GM18508 (cell line): Measurements from ENCODE around the gene DQX1.
"Not testable (repeated sequence)": the region's sequence is repeated elsewhere in the genome, so short reads cannot be mapped to it uniquely, and the experiment has no call there.

Experiments
- ATAC-seq: cut with Tn5 transposase; IDR thresholded peaks from one replicate; pipeline ENCODE4 v1.9.1; 2021; ENCODE audit warnings: moderate number of reproducible peaks; ENCODE audit not compliant: insufficient read depth, unreplicated experiment

The DQX1 gene

DNA sequence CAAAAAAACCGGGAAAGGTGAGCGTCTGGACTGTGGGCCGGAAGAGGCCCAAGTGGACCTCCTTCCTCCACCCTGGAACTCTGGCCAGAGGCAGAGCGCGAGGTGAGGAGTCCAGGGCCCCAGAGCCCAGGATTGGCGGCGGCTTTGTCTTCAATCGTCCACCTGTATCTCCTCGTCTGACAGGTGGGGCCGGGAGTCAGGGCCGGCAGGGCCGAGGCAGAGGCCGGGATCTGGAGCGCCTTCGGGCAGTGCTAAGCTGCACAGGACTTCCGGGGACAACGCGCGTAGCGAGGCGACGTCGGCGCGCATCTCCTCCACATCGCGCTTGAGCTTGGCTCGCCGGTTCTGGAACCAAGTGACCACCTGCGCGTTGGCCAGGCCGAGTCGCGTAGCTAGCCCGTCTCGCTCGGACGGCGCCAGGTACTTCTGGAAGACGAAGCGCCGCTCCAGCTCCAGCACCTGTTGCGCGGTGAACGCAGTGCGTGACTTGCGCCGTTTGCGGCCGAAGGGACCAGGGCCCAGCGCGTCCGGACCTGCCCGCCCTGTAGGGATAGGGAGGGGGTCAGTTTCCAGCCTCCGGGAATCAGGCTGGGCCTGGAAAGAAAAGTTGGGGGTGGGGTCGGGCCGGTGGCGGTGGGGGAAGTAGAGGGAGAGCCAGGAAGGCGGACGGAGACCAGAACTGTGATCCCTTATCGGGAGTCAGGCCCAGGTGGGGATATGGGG, 28.1 kb downstream of the DQX1 start:
- ATAC-seq = no peak

DNA sequence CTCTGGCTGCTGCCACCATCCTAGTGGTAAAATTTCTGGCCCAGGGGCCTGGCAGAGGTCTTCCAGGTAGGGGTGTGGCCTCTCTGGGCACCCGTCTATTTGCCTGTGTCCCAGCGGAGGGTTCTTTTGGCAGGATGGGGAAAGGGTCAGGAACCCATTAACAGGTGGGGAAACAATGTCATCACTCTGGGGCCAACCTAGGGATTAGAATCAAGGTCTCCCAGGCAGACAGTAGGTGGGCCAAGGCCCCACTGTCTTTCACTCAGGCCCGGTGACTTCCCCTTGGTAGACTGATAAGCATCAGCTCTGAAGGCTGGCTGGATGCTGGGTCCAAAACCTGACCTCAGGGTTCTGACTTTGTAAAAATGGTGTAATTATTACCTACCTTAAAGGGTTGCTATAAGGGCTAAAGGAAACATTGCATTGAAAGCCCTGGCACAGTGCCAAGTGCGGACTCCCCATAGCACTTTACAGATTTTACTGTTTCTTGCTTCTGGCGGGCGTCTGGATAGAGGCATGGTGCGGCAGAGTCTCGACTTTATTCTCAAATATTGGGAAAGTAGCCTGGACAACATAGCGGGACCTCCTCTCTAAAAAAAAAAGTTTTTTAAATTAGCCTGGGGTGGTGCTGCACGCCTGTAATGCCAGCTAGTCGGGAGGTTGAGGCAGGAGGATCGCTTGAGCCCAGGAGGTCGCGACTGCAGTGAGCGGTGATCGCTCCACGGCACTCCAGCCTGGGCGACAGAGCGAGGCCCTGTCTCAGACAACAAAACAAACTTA, 28.8 kb downstream of the DQX1 start:
- ATAC-seq = no peak

DNA sequence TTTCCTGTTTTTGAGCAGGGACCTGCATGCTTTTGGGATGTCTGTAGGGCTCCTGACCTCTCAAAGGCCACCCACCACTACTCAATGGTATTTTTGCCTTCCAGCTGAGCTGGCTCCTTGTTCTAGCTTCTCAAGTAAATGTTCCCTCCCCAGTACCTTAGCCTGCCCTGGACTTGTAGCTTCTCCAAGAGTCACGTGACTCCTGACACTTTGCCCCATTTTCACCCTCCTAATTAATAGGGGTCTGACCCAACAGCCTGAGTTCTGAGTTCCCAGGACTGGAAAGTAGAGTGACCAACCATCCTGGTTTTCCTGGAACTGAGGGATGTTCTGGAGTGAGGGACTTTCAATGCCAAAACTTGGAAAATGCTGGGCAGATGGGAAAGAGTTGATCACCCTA, 30.6 kb downstream of the DQX1 start:
- ATAC-seq = no peak

DNA sequence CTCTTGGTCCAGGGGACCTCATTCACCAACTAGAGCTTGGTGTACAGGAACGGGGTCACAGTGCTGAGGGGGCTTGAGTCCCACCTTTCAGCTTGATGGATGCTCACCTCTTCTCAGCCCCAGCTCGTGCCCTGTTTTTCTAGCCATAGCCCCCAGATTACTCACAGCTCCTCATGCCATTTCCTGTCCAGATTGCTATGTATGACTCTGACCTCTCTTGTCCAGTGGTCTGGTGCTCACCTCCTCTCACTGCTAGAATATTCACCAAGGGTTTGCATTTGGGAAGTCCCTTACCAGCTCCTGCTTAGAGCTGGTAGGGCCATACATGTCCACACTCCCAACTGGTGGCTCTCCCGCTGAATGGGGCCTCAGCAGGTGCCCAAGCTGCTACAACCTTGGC, 32.5 kb downstream of the DQX1 start:
- no peak for ATAC-seq

DNA sequence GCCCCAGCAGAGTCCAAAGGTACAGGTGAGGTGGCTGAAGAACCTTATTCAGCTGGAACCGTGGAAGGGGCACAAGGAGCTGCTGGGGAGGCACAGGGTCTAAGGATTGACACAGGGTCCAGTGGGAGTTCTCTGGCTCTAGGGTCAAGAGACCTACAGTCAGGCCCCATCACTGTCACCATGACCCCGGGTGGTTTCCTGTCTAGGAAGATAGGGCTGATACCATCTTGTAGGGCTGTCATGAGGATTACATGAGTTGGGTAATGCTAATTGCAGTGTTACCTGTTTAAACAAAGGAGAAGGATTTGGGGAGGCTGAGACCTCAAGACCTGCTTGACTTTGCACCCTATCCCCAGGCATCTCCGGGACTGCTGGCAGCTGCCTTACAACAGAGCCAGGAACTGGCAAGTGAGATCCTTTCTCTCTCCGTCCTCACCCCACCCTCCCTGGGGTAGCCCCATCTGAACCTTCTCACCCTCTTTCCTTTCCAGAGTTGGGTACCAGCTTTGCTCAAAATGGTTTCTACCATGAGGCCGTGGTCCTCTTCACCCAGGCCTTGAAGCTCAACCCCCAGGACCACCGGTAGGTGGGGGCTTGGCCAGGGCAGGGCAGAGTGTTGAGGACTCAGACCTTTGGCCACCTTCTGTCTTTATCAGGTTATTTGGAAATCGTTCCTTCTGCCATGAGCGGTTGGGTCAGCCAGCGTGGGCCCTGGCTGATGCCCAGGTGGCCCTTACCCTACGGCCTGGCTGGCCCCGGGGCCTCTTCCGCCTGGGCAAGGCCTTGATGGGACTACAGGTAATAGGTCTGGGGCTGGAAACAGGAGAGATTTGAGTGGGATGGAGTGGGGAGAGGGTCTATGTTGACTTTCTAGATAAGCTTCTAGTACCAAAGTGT, 34.1 kb downstream of the DQX1 start:
- no peak for ATAC-seq

DNA sequence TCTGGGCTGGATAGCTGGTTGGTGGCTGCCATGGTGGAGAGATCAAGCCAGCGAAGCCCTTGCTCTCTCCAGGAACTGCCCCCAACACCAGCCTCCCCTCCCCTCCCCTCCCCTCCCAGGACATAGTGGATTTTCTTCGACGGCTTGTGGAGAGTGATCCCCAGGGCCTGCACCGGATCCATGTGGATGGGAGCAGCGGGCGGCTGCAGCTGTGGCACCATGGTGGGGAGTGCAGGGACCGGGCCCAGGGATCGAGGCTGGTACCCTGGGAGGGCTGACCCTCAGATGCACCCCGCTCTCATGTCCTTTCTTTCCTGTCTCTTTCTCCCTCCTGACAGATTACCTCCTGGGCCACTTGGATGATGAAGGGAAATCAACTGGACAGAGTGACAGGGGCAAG, 36.1 kb downstream of the DQX1 start:
- no peak for ATAC-seq

DNA sequence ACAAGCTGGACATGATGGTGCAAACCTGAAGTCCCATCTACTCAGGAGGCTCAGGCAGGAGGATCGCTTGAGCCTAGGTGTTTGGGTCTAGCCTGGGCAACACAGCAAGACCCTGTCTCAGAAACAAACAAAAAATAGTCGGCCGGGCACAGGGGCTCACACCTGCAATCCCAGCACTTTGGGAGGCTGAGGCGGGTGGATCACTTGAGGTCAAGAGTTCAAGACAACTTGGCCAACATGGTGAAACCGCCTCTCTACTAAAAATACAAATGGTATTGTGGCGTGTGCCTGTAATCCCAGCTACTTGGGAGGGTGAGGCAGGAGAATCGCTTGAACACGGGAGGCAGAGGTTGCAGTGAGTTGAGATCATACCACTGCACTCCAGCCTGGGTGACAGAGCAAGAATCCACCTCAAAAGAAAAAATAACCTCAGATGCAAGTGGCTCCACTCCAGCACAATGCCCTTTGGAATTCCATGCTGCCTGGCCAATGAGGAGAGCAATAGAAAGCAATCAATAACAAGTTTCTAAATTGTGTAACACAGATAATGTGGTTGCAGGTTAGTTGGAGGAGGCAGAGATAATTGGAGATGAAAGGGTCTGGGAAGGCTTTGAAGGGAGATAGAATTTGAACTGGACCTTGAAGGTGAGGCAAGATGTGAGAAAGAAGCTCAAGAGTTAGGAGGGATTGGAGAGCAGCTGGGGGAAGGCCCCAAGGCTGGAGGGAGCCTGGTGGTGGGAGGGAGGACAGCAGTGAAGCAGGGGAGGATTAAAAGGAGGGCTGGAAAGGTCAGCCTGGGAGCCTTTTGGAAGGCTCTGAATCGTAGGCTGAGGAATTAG, 37.2 kb downstream of the DQX1 start:
- ATAC-seq = no peak

DNA sequence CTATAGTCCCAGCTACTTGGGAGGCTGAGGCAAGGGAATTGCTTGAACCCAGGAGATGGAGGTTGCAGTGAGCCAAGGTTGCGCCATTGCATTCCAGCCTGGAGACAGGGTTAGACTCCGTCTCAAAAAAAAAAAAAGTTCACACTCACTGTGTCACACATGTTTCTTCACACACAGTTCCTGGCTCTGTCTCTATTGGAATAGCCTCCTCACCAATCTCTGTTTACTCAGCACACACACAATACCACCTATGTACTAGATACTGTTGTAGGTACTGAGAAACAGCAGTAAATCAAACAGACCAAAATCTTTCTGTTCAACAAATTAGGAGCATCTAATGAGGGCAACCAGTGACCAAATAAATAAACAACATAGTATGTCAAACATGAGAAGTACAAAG, 39.9 kb downstream of the DQX1 start:
- no peak for ATAC-seq

DNA sequence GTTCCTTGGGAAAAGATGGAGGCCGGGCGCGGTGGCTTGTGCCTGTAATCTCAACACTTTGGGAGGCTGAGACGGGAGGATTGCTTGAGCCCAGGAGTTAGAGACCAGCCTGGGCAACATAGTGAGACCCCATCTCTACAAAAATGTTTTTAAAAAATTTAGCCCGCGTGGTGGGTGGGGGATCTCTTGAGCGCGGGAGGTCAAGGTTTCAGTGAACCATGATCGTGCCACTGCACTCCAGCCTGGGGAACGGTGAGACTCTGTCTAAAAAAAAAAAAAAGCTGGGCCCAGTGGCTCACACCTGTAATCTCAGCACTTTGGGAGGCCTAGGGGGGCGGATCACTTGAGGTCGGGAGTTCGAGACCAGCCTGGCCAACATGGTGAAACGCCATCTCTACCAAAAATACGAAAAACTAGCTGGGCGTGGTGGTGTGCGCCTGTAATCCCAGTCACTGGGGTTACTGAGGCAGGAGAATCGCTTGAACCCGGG, 42.3 kb downstream of the DQX1 start:
- not testable (repeated sequence) for ATAC-seq

DNA sequence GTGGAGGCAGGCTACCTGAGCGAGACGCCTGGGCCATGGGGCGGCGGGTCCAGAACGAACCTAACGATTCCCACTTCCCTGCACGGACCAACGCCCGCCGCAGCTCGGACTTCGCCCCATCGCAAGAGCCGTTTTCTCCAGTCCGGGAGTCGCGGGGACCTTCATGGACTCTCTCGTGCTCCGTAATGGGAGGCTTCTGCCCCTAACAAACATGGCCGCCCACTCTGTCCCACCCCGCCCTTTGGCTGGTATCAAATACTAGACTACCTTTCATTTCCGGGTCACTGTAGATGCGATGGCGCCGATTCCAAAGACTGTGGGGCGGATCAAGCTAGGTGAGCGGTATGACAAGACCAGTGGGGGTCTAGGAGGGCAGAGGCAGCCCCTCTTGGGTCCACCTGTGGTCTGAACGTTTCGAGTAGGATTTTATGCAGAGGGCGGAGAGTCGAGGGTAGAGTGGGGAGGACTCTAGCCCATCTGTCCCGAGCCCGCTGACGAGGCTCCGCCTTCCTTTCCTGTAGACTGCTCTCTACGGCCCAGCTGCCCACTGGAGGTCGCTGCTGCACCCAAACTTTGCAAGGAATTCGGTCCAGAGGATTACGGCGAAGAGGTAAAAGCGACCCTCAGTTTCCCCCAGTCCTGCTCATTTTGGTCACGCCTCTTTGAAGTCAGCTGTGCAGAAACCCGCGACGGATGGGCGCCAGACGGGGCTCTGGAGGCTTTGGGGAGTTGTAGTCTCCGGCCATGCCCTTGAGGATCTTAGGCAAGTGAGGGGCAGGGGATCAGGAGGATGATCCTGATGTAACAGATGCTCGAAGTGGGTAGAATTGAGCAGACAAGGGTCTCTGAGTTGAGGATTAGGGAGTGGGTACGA, 43.0 kb downstream of the DQX1 start, which contains the start of the genes CCDC142 and TTC31:
TSS of gene CCDC142 (minus strand) at position 198 of the 874 bp plus-strand sequence. CDS start at position 37, 161 bp downstream.
TSS of gene TTC31 (plus strand) at position 281 of the 874 bp plus-strand sequence. CDS start at position 296, 15 bp downstream.
- peak; percentile 76 for ATAC-seq

DNA sequence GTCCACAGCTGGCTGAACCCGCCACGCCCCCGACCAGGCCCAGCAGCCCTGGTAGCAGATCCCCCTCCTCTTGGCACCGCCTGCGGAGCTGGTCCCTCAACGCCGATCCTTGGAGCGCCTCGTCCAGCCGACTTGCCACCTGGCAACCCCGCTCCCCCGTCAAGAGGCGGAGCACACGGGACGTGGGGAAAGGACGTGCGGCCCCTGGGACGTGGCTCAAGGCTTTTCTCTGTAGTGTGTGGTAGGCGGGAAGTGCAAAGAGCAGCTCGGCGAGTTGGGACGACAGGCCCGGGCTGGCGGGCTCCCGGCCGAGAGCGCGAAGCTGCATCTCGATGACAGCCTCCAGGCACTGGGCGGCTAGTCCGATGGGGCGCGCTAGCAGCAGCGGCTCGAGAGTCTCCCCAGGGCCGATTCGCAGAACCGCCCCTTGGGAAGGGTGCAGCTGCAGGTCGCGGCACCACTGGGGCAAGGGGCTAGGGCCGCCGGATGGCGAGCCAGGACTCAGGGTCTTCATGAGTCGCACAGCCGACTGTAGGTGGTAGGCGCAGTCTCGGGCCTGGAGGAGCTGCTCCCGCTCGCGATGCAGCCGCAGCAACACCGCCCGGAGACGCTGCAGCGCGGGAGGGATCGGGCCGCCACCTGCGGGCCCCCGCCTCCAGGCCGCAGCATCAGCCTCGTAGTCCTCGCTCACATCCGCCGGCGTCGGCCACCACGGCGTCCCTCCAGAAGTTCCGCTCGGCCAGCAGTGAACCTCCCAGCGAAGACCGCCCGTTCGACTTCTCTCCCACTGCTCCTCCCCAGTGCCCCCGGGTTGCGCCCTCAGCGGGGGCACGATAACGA, 43.9 kb downstream of the DQX1 start:
- ATAC-seq = peak; percentile 34

DNA sequence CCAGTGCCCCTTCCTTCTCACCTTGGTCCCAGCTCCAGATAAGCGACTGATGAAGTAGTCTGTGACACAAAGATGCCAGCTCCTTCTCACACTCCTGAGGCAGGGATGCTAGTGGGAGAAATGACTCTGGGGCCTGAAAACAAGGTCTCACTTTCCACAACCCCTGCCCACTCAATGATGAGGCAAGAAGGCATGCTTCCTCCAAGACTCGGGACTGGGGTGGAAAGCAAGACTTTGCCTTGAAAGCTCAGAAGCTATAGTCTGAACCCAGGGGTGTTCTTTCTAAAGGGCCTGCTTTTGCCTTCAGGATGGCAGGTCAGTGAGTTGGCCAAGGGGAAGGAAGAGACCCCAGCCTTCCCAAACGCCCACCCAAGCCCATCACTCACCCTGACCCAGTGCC, 44.6 kb downstream of the DQX1 start:
- ATAC-seq = no peak

DNA sequence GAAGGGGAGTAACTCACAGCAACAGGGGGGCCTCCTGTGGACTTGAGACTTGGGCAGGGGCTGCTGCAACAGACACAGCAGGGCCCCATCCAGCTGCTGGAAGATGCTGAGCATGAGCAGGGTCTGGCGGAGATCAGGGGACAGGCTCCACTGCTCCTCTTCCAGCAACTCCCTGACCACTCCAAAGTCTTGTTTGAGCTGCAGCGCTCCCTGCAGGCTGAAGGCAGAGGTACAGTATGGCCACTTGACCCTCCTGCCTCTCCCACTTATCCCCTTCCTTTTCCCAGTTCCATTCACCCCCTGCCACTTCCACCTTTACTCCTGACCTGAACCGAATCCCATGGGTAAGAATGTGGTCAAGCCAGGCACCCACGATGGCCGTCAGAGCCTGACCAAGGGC, 51.1 kb downstream of the DQX1 start:
- ATAC-seq = no peak

DNA sequence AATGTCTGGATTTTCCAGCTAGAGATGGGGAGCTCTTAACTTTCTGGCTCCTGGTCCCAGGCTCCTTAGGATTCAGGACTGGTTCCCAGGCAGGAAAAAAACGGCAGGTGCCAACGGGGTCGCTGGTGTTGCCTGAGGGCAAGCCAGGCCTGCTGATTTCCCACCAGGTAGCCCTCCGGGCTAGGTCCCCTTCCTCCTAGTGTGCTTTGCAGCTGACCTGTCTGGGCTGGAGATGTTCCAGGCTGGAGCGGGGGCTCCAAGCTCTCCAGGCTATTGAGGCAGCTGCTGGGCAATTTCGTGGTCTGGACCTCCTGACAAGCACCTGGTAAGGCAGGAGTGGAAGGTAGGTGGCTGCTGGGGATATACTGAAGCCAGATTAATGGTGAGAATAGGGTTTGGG, 51.5 kb downstream of the DQX1 start:
- no peak for ATAC-seq

DNA sequence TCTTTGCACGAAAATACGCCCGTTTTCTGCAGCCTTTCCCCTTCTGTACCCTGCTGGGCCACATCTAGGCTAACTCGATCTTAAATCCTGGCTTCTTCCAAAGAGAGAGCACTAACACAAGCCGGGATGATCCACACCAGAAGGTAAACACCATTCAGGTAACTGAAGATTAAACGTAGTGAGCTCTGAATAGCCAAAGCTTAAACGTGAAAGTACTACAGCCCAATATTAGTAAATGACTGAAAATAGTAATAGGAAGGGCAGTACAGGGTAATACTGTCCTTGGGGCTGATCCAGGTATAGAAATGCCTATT, 53.1 kb downstream of the DQX1 start:
- ATAC-seq = no peak

DNA sequence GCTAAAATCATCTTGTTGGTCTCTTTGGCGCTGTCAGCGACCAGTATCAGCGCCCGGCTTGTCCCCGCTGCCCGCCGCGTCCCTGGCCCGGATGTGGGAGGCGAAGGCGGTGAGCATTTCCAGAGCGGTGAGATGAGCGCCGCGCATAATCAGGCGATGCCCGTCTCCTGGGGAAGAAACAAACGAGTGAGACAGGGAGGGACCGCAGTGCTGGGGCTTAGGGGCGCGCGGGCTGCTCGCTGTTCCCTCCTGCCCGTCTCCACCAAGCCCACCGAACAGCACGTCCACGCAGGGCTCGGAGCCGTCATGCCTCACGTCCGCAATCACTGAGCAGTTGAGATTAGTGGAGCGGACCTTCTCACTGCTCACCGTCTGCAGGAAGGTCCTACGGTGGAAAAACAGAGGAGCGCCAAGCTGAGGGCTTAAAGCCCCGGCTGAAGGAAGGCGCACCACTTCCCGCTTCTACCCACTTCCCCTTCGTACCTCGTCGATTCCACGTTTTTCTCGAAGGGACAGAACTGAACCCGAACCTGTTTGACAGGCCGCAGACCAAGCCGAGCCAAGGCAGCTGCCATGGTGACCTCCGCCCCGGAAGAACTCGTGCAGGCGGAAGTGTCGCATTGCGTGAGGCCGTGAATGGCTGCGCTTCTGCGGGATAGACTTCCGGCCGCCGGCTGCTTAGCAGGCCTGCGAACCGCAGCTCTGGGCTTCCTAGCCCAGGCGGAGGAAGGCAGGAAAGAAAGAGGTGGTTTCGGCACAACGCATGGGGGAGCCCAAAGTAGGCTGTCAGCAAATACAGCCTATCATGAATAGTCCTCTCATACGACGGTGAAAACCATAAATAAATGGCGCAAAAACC, 53.7 kb downstream of the DQX1 start, which contains the start of gene MRPL53:
TSS of gene MRPL53 (minus strand) at position 595 of the 859 bp plus-strand sequence. CDS start at position 575, 20 bp downstream.
- ATAC-seq = peak; percentile 58
